Effector memory CD8-positive, alpha-beta T cell (primary cell): ENCODE results near the gene SH3BP5L.
A peak's percentile ranks its signal among the peaks of the same experiment; 100 is the strongest.

Experiments used
- ATAC-seq: fragments of 150-1000 bp; cut with Tn5 transposase; replicated peaks from 2 replicates; pipeline ENCODE4 v1.10.0; 2021; ENCODE audit warnings: mild to moderate bottlenecking, moderate library complexity
- DNase-seq, 3 experiments: peaks; one replicate each; pipeline ENCODE4 v3.0.0; 2021
- H3K27ac Mint-ChIP-seq, 2 donors: one replicate each; pipeline ENCODE4 v1.8.0; 2022; ENCODE audit warnings: mild to moderate bottlenecking in 2 of 2, mixed read lengths in 2 of 2, moderate library complexity in 2 of 2
- H3K27me3 Mint-ChIP-seq, 2 donors: one replicate each; pipeline ENCODE4 v1.8.0; 2022; ENCODE audit warnings: mixed read lengths in 2 of 2
- H3K36me3 Mint-ChIP-seq: one replicate; pipeline ENCODE4 v1.8.0; 2022; ENCODE audit warnings: mild to moderate bottlenecking, moderate library complexity, mixed read lengths; ENCODE audit not compliant: insufficient read depth
- H3K4me1 Mint-ChIP-seq, 2 donors: one replicate each; pipeline ENCODE4 v1.8.0; 2022; ENCODE audit warnings: low read depth in 2 of 2, mixed read lengths in 2 of 2
- H3K4me3 Mint-ChIP-seq, 2 donors: one replicate each; pipeline ENCODE4 v1.8.0; 2022; ENCODE audit warnings: mild to moderate bottlenecking in 2 of 2, mixed read lengths in 2 of 2, moderate library complexity in 2 of 2
- H3K9me3 Mint-ChIP-seq, 2 donors: one replicate each; pipeline ENCODE4 v1.8.0; 2022; ENCODE audit warnings: mixed read lengths in 2 of 2

Gene SH3BP5L

DNA sequence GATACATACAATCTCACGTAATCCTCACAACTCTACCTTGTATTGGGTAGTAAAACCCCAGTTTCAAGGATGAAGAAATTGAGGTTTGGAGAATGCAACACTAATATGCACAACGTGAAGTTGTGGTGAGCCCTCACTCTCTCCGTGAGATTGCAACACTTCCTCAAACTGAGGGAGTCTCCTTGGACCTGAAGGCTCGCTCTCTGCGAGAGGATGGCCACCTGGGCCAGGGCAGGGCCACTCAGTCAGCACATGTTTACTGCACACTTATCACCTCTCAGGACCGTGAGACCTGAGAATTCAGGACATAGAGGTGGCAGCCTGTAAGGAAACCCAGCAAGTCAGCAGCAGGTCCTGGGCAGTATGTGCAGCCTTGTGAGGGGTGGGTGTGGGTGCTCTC is 8.7 kb downstream of the SH3BP5L start:
- Mint-ChIP-seq H3K4me1 (peaks cover 35 to 39% of the 10 kb centered on the region in 2 donors), H3K36me3 (peaks cover 50% of the 10 kb centered on the region), H3K27me3 (no peaks in the 10 kb centered on the region), H3K4me3 (no peak overlapping the region), H3K9me3 (no peaks in the 10 kb centered on the region), H3K27ac (peak overlapping the region in 1 of 2 donors; percentile 89)
- DNase-seq (no peak), ATAC-seq (no peak)

DNA sequence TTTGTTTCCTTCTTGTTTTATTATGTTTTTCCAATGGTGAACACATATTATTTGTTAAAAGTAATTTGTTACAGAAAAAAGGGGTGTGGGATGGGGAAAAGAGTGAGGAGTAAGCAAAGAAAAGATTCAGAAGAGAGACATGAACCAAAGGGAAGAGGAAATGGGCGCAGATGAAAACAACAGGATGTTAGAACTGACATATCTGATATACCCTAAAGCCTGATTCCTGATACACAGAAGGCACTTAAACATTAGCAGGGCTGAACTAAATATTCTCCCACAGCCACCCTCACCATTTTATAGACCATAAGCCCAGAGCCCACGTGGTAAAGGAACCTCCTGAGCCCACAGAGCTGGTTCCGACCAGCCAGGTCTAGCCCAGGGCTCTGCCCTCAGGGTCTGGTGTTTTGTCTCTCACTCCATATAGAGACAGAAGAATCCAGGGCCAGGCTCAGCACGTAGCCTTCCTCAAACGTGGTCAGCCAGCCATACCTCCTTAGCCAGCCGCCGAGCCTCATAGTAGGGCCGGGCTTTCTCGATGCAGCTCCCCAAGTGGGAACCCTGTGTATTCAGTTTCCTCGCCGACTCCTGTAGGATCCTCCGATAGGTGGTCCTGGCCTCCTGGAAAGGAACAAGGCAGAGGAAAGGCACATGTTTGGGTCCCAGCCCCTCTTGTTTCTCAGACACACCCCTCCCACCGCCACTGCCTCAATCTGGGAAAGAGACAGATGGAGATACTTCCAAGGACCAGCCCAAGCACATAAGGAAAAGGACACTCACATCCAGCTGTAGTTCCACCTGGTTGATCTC is 9.5 kb downstream of the SH3BP5L start:
- Mint-ChIP-seq H3K36me3 (peaks cover 53% of the 10 kb centered on the region), H3K27ac (peak overlapping the region in 1 of 2 donors; percentile 89), H3K27me3 (no peaks in the 10 kb centered on the region), H3K4me1 (peaks cover 29 to 31% of the 10 kb centered on the region in 2 donors), H3K4me3 (peak overlapping the region in 1 of 2 donors; percentile 23), H3K9me3 (no peaks in the 10 kb centered on the region)
- ATAC-seq (no peak), DNase-seq (no peak)

- DNase-seq: no peak
- Mint-ChIP-seq H3K9me3 (no peaks in the 10 kb centered on the region), H3K36me3 (peaks cover 56% of the 10 kb centered on the region), H3K4me3 (no peak overlapping the region), H3K27me3 (no peaks in the 10 kb centered on the region), H3K4me1 (peaks cover 24 to 25% of the 10 kb centered on the region in 2 donors), H3K27ac (peak overlapping the region in 1 of 2 donors; percentile 38)
- no peak for ATAC-seq
Observed at GRCh38 chr1:248815407-248816034, 10.2 kb downstream of the SH3BP5L start.

GRCh38 chr1:248814351-248814750 is 11.4 kb downstream of the SH3BP5L start:
- peaks cover 49% of the 10 kb centered on the region for H3K36me3 Mint-ChIP-seq
- peak overlapping the region; percentile 3 to 30 for H3K27ac Mint-ChIP-seq
- no peak for ATAC-seq

GRCh38 chr1:248813546-248813945 is 12.2 kb downstream of the SH3BP5L start:
- Mint-ChIP-seq H3K4me3 (no peak overlapping the region), H3K36me3 (peaks cover 45% of the 10 kb centered on the region), H3K27me3 (no peaks in the 10 kb centered on the region), H3K9me3 (no peaks in the 10 kb centered on the region), H3K27ac (no peak overlapping the region), H3K4me1 (peaks cover 11 to 15% of the 10 kb centered on the region in 2 donors)
- ATAC-seq (no peak), DNase-seq (no peak)

More at GRCh38 chr1:248814351-248814750, 11.4 kb downstream of the SH3BP5L start:
- Mint-ChIP-seq H3K27me3 (no peaks in the 10 kb centered on the region), H3K4me3 (no peak overlapping the region), H3K9me3 (no peaks in the 10 kb centered on the region), H3K4me1 (peaks cover 17 to 21% of the 10 kb centered on the region in 2 donors)
- no peak for DNase-seq

- H3K9me3 Mint-ChIP-seq: no peaks in the 10 kb centered on the region
- H3K4me1 Mint-ChIP-seq: peaks cover 4 to 11% of the 10 kb centered on the region in 2 donors
- peaks cover 45% of the 10 kb centered on the region for H3K36me3 Mint-ChIP-seq
- DNase-seq: no peak
- no peaks in the 10 kb centered on the region for H3K27me3 Mint-ChIP-seq
- no peak for ATAC-seq
- H3K4me3 Mint-ChIP-seq: no peak overlapping the region
- peak overlapping the region in 1 of 2 donors; percentile 62 for H3K27ac Mint-ChIP-seq
Observed at GRCh38 chr1:248812736-248813425, 12.8 kb downstream of the SH3BP5L start.

DNA sequence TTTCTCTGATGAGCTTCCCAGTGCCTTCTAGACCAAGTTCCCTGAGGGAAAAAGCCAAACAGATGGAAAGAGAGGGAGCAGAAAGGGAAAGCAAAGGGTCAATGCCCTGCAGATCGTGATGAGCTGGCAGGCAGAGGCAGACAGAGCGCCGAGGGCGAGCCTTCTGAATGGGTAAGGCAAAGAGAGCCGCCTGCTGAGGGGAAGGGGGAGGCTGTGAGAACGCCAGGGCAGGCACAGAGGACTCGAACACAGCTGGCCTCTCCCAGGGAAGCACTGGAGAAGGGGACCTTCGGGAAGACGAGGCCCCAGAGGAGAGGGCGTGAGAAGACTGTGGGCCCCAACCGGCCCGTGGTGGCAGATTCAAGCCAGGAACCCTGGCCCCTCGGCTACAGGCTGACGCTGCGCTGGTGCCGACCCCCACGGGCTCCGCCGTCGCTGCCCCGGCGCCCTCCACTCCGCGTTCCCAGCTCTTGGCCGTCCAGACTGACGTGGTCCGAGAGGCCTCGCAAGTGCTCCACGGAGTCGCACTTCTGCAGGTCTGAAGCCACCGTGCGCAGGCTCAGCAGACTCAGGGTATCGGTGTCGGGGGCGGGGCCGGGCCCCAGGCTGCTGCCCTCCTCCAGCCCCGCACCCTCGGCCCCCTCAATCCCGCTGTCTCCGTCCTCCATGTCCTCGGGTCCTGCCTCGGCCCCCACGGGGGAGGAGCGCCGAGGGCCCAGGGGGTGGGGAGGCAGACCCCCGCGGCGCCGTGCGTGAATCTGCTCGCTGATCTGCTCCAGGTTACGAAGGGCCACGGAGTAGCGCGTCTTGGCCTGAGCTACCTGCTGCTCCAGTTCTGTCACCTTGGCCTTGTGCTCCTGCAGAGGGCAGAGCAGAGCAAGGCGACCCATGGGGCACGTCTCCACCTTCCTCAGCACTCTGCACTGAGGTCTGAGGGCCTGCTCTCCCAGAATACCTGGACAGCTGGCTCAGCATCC is 13.9 kb downstream of the SH3BP5L start:
- H3K27ac Mint-ChIP-seq: peak overlapping the region in 1 of 2 donors; percentile 65
- no peaks in the 10 kb centered on the region for H3K9me3 Mint-ChIP-seq
- no peak overlapping the region for H3K4me3 Mint-ChIP-seq
- peaks cover 45% of the 10 kb centered on the region for H3K36me3 Mint-ChIP-seq
- ATAC-seq: no peak
- H3K27me3 Mint-ChIP-seq: no peaks in the 10 kb centered on the region
- DNase-seq: no peak
- H3K4me1 Mint-ChIP-seq: peaks cover 0 to 8% of the 10 kb centered on the region in 2 donors

DNA sequence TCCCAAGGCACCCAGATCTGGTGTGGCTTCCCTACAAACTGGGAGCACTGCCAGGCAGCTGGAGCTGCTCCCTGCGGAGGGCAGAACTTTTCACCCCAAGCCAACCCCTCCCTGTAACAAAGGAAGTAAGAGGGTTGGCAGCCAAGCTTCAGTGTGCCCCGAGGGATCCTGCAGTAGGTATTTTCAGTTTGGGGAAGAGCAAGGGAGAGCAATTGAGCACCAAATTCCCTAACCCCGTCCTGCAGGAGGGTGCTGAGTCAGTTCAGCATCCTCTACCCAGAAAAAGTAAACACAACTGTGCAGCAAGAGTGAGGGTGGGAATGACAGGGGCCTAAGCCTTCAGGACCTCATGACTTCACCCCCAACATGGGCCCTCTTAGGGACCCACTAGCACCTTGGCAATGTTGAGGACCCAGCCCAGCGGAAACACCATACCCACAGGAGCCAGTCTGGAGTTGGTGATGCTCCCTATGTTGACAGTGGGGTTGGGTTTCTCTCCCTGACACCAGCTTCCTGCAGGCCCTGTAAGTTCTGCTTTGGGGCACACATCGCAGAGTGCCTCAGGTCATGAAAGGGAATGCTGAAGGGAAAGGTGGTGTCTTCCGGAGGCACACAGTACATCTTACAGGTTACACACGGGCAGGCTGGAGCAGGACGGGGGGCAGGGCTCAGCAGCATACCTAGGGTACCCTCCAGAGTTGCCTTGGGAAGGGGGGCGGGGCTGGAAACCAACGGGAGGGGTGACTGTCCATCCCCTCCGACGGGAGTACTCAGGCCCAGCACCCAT is 14.8 kb downstream of the SH3BP5L start:
- H3K4me3 Mint-ChIP-seq: no peak overlapping the region
- ATAC-seq: no peak
- peaks cover 36% of the 10 kb centered on the region for H3K36me3 Mint-ChIP-seq
- peaks cover 0 to 6% of the 10 kb centered on the region in 2 donors for H3K4me1 Mint-ChIP-seq
- no peaks in the 10 kb centered on the region for H3K9me3 Mint-ChIP-seq
- H3K27me3 Mint-ChIP-seq: no peaks in the 10 kb centered on the region
- no peak for DNase-seq
- H3K27ac Mint-ChIP-seq: peak overlapping the region in 1 of 2 donors; percentile 65

DNA sequence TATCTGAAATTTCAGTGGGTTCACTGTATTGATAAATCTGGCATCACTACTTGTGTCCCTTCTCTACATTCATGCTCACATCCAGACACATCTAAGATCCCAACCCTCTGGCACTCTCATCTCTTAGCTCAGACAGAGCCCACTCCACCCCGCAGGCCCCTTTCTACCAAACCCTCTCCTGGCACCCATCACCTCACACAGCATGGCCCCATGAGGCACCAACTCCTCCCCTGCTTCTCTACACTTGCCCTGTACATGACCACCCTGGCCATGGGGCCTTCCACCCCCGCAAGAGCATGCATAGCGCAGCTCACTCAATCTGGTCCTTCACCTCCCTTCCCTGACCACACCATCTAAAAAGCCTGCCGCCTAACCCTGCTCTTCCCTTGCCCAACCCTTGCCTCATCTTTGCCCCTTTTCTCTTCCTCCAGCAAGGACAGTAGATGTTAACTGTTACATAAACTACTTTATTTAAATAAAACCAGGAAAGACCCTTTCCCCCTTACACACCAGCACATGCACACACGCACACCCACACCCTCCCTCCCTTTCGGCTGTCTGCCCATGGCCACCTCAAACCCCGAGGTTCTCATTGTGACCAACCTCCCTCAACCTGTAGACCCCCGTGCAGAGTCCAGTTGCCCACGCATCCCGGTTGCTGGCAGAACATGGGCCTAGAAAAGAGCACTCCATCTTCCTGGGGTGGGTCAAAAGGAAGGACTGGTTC is 15.6 kb downstream of the SH3BP5L start:
- DNase-seq (no peak), ATAC-seq (no peak)
- H3K27ac Mint-ChIP-seq: peak overlapping the region; percentile 54 to 65
- H3K4me3 Mint-ChIP-seq: no peak overlapping the region
- H3K36me3 Mint-ChIP-seq: peaks cover 30% of the 10 kb centered on the region
- no peaks in the 10 kb centered on the region for H3K27me3 Mint-ChIP-seq
- no peaks in the 10 kb centered on the region for H3K9me3 Mint-ChIP-seq
- peaks cover 3 to 8% of the 10 kb centered on the region in 2 donors for H3K4me1 Mint-ChIP-seq

GRCh38 chr1:248808876-248809275 is 16.8 kb downstream of the SH3BP5L start:
- Mint-ChIP-seq H3K4me1 (peaks cover 10 to 12% of the 10 kb centered on the region in 2 donors), H3K27ac (peak overlapping the region in 1 of 2 donors; percentile 72), H3K27me3 (peaks cover 2 to 7% of the 10 kb centered on the region in 2 donors), H3K9me3 (no peaks in the 10 kb centered on the region), H3K36me3 (peaks cover 19% of the 10 kb centered on the region), H3K4me3 (no peak overlapping the region)
- ATAC-seq: no peak
- DNase-seq: no peak

DNA sequence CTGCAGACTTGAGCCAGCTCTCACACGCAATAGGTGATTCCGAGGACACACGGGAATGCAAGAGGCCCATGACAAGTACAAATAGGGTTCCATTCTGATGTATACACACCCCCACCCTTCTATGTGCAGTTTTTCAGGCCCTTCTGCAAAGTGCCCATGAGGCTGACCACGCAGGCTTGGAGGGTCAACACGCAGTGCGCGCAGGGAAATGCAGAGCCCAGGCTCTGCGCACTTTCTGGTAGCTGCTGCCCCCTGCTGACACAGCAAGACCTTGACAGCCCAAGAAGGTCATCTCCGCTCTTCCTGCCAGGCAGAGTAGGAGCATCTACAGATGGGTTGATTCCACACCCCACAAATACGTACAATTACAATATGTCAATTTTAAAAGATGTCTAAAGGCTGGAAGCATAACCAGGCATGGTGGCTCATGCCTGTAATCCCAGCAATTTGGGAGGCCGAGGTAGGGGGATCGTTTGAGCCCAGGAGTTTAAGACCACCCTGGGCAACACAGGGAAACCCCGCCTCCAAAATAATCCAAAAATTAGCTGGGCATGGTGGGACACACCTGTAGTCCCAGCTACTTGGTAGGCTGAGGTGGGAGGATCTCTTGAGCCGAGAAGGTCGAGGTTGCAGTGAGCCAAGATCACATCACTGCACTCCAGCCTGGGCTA is 18.5 kb downstream of the SH3BP5L start:
- Mint-ChIP-seq H3K4me1 (peaks cover 9 to 10% of the 10 kb centered on the region in 2 donors), H3K4me3 (no peak overlapping the region), H3K36me3 (peaks cover 6% of the 10 kb centered on the region), H3K9me3 (no peaks in the 10 kb centered on the region), H3K27ac (peak overlapping the region in 1 of 2 donors; percentile 35), H3K27me3 (peaks cover 9 to 15% of the 10 kb centered on the region in 2 donors)
- DNase-seq: peak; percentile 11 to 14 (median 11)
- ATAC-seq: peak; percentile 46
